K562 (cell line): ENCODE data around the gene PLK4. TPM values are rescaled to one million over a fixed set of nuclear protein-coding genes. Genes with fewer than 3 reads are reported as not detected.

Experiments used
- ATAC-seq: fragments of 200-7000 bp; cut with Tn5 transposase; 3 replicates; pipeline ENCODE4 v1.9.1; 2020; ENCODE audit warnings: moderate library complexity
- BruUV-seq: library from RNA; stranded (reverse); fragments of 400-500 nt; replicated peaks from 2 replicates; lab custom pipeline; 2021; lab: Mats Ljungman, UMichigan
- CTCF ChIA-PET: fragments of 300-600 bp; formaldehyde crosslinking; extraction: SDS; loops from one replicate; lab custom pipeline; 2021; ENCODE audit warnings: low intra/inter-chr PET ratio; lab: Yijun Ruan, JAX
- POLR2A ChIA-PET: fragments of 300-600, 350-650 bp; sonication (Branson Sonifier 250); formaldehyde crosslinking; extraction: SDS; loops from one replicate; lab custom pipeline; 2021; ENCODE audit warnings: antibody characterized with exemption, inconsistent platforms; lab: Yijun Ruan, JAX
- DNase-seq, 4 experiments: peaks; one replicate each; pipeline versions ENCODE4 v3.0.0 to v3.0.0-alpha.2; 2011 to 2018; ENCODE audit warnings: low spot score in 3 of 4, mixed read lengths in 3 of 4; ENCODE audit errors: extremely low read depth in 1 of 4
- FAIRE-seq: peaks from 2 replicates; lab custom pipeline; 2011; peaks lifted over from hg19 to GRCh38; lab: Jason Lieb, UNC
- H2AFZ ChIP-seq: 2 replicates; pipeline ENCODE4 v1.6.0; 2011; ENCODE audit warnings: low read depth, low read length, control low read depth, inconsistent platforms
- H3K27ac ChIP-seq: fragments of 200-600 bp; 3 replicates; pipeline ENCODE4 v1.8.0; 2011; ENCODE audit warnings: low read depth, mild to moderate bottlenecking, control low read depth, inconsistent platforms, low read length, moderate library complexity, mixed read lengths; ENCODE audit errors: extremely low read depth
- H3K27me3 ChIP-seq, 2 experiments: fragments of 300-600 bp in 1 of 2; 2 replicates in 1 of 2; 3 replicates in 1 of 2; pipeline versions ENCODE4 v1.6.0 to v1.8.0; 2011; ENCODE audit warnings: inconsistent platforms in 2 of 2, low read length in 2 of 2, mild to moderate bottlenecking in 1 of 2, mixed read lengths in 1 of 2, moderate library complexity in 1 of 2; ENCODE audit not compliant: control insufficient read depth in 2 of 2, insufficient read depth in 2 of 2
- H3K36me3 ChIP-seq: fragments of 300-600 bp; 3 replicates; pipeline ENCODE4 v1.8.0; 2011; ENCODE audit warnings: mild to moderate bottlenecking, low read length, inconsistent platforms; ENCODE audit not compliant: control insufficient read depth, insufficient read depth
- H3K4me1 ChIP-seq, 2 experiments: fragments of 200-600 bp in 1 of 2; replicated peaks in 1 of 2; 2 replicates in 1 of 2; 3 replicates in 1 of 2; pipeline versions ENCODE4 v1.5.1 to v1.8.0; 2011; ENCODE audit warnings: inconsistent platforms in 2 of 2, low read length in 2 of 2, mild to moderate bottlenecking in 1 of 2, mixed read lengths in 1 of 2, moderate library complexity in 1 of 2; ENCODE audit not compliant: control insufficient read depth in 2 of 2, insufficient read depth in 2 of 2
- H3K4me2 ChIP-seq: 2 replicates; pipeline ENCODE4 v1.6.1; 2011; ENCODE audit warnings: low read length, control low read depth, inconsistent platforms, mixed read lengths; ENCODE audit not compliant: insufficient read depth
- H3K4me3 ChIP-seq: fragments of 200-600 bp; sonication (generic), shearing (Covaris generic); 2 replicates; pipeline ENCODE4 v1.5.1; 2016; ENCODE audit warnings: control low read depth, inconsistent platforms
- H3K79me2 ChIP-seq: fragments of 200-600 bp; 3 replicates; pipeline ENCODE4 v1.8.0; 2011; ENCODE audit warnings: low read length, inconsistent platforms; ENCODE audit not compliant: control insufficient read depth, insufficient read depth
- H3K9ac ChIP-seq, 2 experiments: 2 replicates each; pipeline versions ENCODE4 v1.6.0 to v1.6.1; 2011; ENCODE audit warnings: low read depth in 2 of 2, low read length in 2 of 2, control low read depth in 1 of 2, inconsistent platforms in 1 of 2, mild to moderate bottlenecking in 1 of 2, mixed read lengths in 1 of 2; ENCODE audit not compliant: insufficient read depth in 1 of 2
- H3K9me1 ChIP-seq: one replicate; pipeline ENCODE4 v1.6.0; 2011; ENCODE audit warnings: inconsistent platforms, mild to moderate bottlenecking, low read length, moderate library complexity; ENCODE audit not compliant: control insufficient read depth, insufficient read depth
- H3K9me3 ChIP-seq: replicated peaks from 2 replicates; pipeline ENCODE4 v1.5.1; 2011; ENCODE audit warnings: low read depth, low read length, inconsistent platforms; ENCODE audit not compliant: control insufficient read depth, insufficient read depth
- H4K20me1 ChIP-seq: replicated peaks from 2 replicates; pipeline ENCODE4 v1.6.1; 2011; ENCODE audit warnings: low read length, inconsistent platforms, mixed read lengths; ENCODE audit not compliant: control insufficient read depth, insufficient read depth
- CBX3 ChIP-seq, 2 experiments: IDR thresholded peaks; 1 replicate in 1 of 2; 2 replicates in 1 of 2; pipeline ENCODE4 v1.6.1; 2012; ENCODE audit warnings: inconsistent platforms in 2 of 2, low read length in 2 of 2, borderline replicate concordance in 1 of 2, control low read depth in 1 of 2
- CBX5 ChIP-seq: IDR thresholded peaks from 2 replicates; pipeline ENCODE4 v1.6.1; 2014; ENCODE audit warnings: low read depth, borderline replicate concordance
- TRIM28 ChIP-seq: fragments of 450-650 bp; IDR thresholded peaks from 2 replicates; pipeline ENCODE4 v1.6.1; 2017
- ZNF280A ChIP-seq: fragments of 450-650 bp; IDR thresholded peaks from 2 replicates; pipeline ENCODE4 v1.6.1; 2018; ENCODE audit warnings: mild to moderate bottlenecking, low read depth; ENCODE audit not compliant: partially characterized antibody
- ZNF324 ChIP-seq: fragments of 250-450 bp; sonication (Bioruptor Pico); IDR thresholded peaks from 2 replicates; pipeline ENCODE4 v1.4.0; 2020; ENCODE audit warnings: mild to moderate bottlenecking
- WGBS: fragments of 100-300 bp; shearing (Covaris generic); methylation state at CpG from one replicate; pipeline ENCODE4 v1.1.6; 2016; ENCODE audit warnings: low coverage, mixed read lengths; ENCODE audit not compliant: insufficient coverage; ENCODE audit errors: missing lambda C conversion rate; 5-methylcytosine and 5-hydroxymethylcytosine counted together
- in situ Hi-C: fragments of 300-500 bp; cut with MboI; formaldehyde crosslinking; loops from 4 replicates; pipeline ENCODE4 v1.15.0; 2018; ENCODE audit warnings: inconsistent platforms, mixed read lengths
- intact Hi-C: fragments of 100-400 bp; cut with micrococcal nuclease; formaldehyde crosslinking; loops from 2 replicates; pipeline ENCODE4 v1.14.2; 2022
- polyA plus RNA-seq, 8 experiments: library from polyadenylated mRNA; depleted of rRNA in 4 of 8; stranded (reverse) in 5 of 8; unstranded in 3 of 8; fragments of >200 nt; fragmentation: Nextera tagmentation in 2 of 8; fragmentation: Illumina TruSeq in 1 of 8; extraction: Ambion mirVana in 2 of 8; extraction: Trizol in 1 of 8; gene quantifications; 2 replicates each; pipeline versions ENCODE4 v1.2.1 to v1.2.3, GENCODE V29; 2011 to 2014; ENCODE audit warnings: inconsistent platforms in 1 of 8, missing spikeins in 1 of 8
- total RNA-seq, 7 experiments: library from RNA; depleted of rRNA in 6 of 7; stranded (reverse); fragments of >200 nt in 6 of 7; fragmentation: Illumina TruSeq in 2 of 7; extraction: Trizol in 2 of 7; gene quantifications; 2 replicates each; pipeline versions ENCODE4 v1.2.1 to v1.2.3, GENCODE V29; 2011 to 2021; ENCODE audit warnings: low replicate concordance in 1 of 7
- TF ChIP-seq, protein P1 (sequence below): sonication (generic); formaldehyde crosslinking; IDR thresholded peaks from 2 replicates; pipeline ENCODE4 v1.8.1; 2023; ENCODE audit warnings: mild to moderate bottlenecking, missing genetic modification reagents

The PLK4 gene
- total and polyA plus RNA-seq, 9 of the 15 experiments (the other 6 are each of a cell fraction or from before 2014, with no cell fraction given): 16.2 to 95.3 (median 54.3) TPM

DNA sequence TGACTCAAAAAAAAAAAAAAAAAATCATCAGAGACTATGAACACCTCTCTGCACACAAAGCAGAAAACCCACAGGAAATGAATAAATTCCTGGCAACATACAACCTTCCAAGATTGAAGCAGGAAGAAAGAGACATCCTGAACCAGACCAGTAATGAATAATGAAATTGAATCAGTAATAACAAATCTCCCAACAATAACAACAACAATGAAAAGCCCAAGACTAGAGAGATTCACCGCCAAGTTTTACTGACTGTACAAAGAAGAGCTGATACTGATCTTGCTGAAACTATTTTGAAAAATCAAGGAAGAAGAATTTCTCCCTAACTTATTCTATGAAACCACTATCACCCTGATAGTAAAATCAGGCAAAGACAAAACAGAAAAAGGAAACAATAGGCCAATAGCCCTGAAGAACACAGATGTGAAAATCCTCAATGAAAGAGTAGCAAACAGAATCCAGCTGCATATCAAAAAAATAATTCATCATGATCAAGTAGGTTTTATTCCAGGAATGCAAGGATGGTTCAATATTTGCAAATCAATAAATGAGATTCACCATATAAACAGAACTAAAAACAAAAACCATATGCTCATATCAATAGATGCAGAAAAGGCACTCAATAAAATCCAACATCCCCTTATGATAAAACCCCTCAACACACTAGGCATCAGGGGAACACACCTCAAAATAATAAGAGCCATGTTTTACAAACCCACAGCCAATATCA is 31.0 kb upstream of the PLK4 start:
- Histone ChIP-seq H2AFZ (no peak overlapping the region), H3K9ac (no peak overlapping the region), H3K36me3 (no peaks in the 10 kb centered on the region; the same call in 2 of the 3 replicates), H3K4me2 (no peak overlapping the region), H4K20me1 (no peaks in the 10 kb centered on the region)
- in situ Hi-C loops: no loop called here
- FAIRE-seq (no peak), DNase-seq (no peak)
- POLR2A ChIA-PET: no interaction called here
- TF ChIP-seq ZNF324 (CRISPR knock-in tag): peak; percentile 97
- TF ChIP-seq CBX5: peak; percentile 60; the same call in 1 of the 2 replicates
- peak; percentile 74 for TF ChIP-seq TRIM28
- TF ChIP-seq CBX3 (IDR thresholded peaks at IDR 0.05; ENCODE audit: borderline replicate concordance in 1 of 2, low read length in 2 of 2): peak in 1 of 2 experiments; percentile 80; a peak in 2 of 3 replicates
- TF ChIP-seq ZNF280A: peak; percentile 68
- TF ChIP-seq, protein P1, sequence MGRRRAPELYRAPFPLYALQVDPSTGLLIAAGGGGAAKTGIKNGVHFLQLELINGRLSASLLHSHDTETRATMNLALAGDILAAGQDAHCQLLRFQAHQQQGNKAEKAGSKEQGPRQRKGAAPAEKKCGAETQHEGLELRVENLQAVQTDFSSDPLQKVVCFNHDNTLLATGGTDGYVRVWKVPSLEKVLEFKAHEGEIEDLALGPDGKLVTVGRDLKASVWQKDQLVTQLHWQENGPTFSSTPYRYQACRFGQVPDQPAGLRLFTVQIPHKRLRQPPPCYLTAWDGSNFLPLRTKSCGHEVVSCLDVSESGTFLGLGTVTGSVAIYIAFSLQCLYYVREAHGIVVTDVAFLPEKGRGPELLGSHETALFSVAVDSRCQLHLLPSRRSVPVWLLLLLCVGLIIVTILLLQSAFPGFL: no peak
- TF ChIP-seq, all 486 proteins: peak for 5
- no peak overlapping the region for H3K4me3 ChIP-seq
- WGBS: 60% methylated on average over 1 of the region's 1 CpG
- no peaks in the 10 kb centered on the region for H3K79me2 ChIP-seq
- no peaks in the 10 kb centered on the region for H3K9me1 ChIP-seq
- CTCF ChIA-PET: no interaction called here
- intact Hi-C loops: no loop called here
- peaks cover 11% of the 10 kb centered on the region for H3K9me3 ChIP-seq
- BruUV-seq: no TSS peak
- no peaks in the 10 kb centered on the region for H3K27me3 ChIP-seq
- H3K4me1 ChIP-seq: peaks cover 2 to 14% of the 10 kb centered on the region in 2 experiments; a peak in 3 of 5 replicates
- ATAC-seq: no peak
- no peak overlapping the region for H3K27ac ChIP-seq
